Left lobe of liver (tissue), 2 donors: ENCODE measurements around the gene THRSP. TPM values are rescaled to one million over a fixed set of nuclear protein-coding genes. Genes with fewer than 3 reads are reported as not detected.
"Not testable (repeated sequence)": the region's sequence is repeated elsewhere in the genome, so short reads cannot be mapped to it uniquely, and the experiment has no call there.

Experiments
- ATAC-seq: fragments of 200-7000 bp; cut with Tn5 transposase; one replicate; pipeline ENCODE4 v1.9.1; 2020; ENCODE audit warnings: mild to moderate bottlenecking, moderate library complexity
- DNase-seq: peaks from one replicate; pipeline ENCODE4 v3.0.0-alpha.2; 2020; ENCODE audit warnings: low spot score
- total RNA-seq: library from RNA; stranded (reverse); gene quantifications from one replicate; pipeline ENCODE4 v1.2.1, GENCODE V29; 2021
- donor health status: DM: no; HTN: no; CAD: no; lungs with moderate emphysema.
- donor health status: DM: no; HTN: yes; CAD: no.

Gene THRSP, protein sequence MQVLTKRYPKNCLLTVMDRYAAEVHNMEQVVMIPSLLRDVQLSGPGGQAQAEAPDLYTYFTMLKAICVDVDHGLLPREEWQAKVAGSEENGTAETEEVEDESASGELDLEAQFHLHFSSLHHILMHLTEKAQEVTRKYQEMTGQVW
- 48.6 TPM for total RNA-seq

DNA sequence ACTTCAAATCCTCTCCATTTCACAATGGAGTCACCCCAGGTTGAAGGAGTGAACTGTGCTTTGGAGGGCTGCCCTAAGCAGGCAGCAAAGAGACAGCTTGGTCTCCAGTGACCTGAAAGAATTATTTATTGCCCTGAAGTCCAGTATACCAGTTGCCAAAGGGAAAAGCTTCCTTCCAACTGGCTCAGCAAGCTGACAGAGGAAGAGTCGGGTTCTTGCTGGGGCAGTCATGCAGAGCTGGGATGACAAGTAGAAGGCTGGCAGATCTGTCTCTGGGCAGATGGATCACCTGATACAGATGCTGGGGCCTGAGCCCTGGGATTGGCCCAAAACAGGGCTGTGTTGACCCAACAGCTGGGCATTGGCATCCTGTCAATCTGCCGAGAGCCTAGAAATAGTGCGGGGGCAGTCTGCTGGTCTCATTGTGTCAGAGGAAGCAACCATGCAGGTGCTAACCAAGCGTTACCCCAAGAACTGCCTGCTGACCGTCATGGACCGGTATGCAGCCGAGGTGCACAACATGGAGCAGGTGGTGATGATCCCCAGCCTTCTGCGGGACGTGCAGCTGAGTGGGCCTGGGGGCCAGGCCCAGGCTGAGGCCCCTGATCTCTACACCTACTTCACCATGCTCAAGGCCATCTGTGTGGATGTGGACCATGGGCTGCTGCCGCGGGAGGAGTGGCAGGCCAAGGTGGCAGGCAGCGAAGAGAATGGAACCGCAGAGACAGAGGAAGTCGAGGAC lies at the start of gene THRSP:
Gene THRSP (plus strand): TSS at position 422 of the 742 bp plus-strand sequence. CDS start 21 bp downstream, at position 443.
- peak; percentile 64 for ATAC-seq
- DNase-seq, result peak; percentile 94

DNA sequence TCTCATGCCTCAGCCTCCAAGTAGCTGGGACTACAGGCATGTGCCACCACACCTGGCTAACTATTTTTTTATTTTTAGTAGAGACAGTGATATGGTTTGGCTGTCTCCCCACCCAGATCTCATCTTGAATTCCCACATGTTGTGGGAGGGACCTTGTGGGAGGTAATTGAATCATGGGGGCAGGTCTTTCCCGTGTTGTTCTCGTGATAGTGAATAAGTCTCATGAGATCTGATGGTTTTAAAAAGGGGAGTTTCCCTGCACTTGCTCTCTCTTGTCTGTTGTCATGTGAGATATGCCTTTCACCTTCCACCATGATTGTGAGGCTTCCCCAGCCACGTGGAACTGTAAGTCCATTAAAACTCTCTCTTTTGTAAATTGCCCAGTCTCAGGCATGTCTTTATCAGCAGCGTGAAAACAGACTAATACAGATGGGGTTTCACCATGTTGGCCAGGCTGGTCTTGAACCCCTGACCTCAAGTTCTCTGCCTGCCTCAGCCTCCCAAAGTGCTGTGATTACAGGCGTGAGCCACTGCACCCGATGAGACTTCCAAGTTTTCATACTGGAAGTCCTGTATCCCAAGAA lies 48.6 kb upstream of the THRSP start:
- not testable (repeated sequence) for ATAC-seq, DNase-seq

DNA sequence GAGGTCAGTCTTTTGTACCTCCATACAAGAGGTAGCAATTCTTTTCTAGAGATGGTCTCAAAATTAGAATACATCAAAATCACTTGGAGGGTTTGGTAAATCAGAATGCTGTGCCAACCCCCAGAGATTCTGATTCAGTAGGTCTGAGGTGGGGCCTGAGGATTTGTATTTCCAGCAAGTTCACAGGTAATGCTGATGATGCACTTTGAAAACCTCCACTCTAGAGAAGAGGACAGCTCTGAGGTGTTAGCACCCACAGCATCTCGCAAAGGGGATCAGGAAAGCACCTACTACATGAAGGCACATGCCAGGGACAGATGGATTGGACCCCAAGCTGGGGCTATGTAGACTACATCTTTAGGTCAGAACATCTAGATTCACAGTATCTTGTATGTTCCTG lies 47.8 kb upstream of the THRSP start:
- DNase-seq (no peak), ATAC-seq (no peak)

DNA sequence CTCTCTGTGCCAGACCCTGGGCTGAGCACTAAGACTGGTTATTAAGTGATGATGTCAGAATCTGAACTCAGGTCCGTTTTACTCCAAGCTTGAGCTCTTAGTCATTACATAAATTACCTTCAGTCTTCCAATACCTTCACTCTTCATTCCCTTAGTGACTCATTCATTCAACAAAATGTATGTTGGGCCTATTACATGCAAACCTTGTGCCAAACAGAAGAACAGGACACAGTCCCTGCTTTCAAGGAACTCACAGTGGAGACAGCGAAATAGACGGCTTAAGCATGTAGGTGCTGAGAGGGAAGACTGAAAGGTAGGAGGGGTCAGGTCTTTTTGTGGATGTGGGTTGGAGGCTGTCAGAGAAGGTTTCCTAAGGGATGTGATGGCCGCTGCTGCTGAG lies 43.9 kb upstream of the THRSP start:
- DNase-seq, result no peak
- no peak for ATAC-seq

DNA sequence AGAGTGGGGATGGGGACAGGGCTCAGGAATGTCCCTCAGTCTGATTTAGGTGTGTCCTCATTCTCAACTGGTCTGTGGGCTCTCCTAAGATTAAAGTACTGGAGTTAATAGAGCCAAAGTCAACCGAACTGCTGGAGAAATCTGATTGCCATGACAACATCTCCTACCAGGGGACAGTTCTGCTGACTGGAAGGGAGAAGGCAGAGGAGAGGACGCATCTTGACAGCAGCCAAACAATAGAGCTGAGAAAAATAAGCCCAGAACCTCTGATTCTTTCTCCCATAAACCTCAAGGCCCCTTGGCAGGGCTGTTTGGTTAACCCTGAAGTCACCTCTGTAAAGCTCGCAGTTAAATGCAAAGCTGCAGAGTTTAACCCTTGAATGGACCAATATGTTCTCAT lies 43.4 kb upstream of the THRSP start:
- no peak for ATAC-seq
- no peak for DNase-seq

DNA sequence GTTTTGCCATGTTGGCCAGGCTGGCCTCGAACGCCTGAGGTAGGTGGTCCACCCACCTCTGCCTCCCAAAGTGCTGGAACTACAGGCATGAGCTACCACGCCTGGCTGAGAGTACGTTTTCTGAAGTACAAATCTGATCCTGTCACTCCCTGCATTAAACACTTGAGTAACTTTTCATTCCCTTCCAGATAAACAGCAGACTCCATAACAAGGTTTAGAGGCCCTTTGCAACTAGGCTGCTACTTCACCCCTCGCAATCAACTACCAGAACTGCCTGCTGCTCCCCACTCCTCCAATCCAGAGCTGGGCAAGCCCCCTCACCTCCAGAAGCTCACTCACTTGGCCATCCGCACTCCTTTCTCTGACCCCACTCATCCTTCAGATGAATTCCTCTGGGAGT lies 42.0 kb upstream of the THRSP start:
- no peak for ATAC-seq
- DNase-seq, result no peak

DNA sequence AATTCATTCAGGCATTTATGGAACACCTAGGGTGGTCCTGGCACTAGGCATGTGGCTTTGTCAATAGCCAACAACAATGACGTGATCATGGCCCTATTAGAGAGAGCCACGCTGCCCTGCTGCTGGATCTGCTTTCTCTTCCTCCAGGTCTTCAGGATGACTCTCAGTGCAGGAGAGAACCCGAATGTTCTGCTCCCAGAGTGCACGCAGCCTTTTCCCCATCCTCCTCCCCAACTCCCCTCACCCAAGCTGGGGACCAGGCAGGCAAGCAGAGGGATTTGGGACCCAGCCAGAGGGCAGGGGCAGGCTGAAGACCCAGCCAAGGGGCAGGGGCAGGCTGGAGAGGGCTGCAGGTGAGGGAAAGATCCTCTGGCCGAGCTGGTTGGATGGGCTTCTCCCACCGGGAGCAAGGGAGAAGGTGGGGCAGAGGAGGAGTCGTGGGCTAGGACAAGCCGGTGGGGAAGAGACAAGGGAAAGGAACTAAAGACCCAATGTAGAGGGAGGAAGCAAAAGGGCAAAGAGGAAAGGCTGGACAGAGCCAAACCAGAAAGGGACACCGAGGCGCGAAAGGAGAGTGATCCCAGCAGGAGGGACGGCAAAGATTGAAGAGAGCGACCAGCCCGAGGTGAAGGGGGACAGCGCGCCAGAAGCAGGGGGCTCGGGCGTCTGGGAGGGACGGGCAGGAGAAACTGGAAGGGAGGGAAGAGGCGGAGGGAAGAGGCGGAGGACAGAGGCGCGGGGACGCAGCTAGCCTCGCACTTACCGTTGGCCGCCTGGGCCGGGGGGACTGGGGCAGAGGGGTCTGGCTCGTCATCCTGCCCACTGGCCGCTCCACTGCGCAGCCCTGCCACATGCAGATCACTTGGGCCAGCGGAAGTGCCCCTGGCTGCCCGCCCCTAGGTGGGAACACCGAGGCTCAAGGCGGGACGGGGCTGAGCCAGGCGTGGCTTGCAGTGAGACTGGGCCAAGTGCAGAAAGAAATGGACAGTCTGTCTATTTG lies 41.0 kb upstream of the THRSP start, which contains the start of gene KCTD14:
Gene KCTD14 (minus strand): TSS at position 880 of the 1,000 bp plus-strand sequence. CDS start 27 bp downstream, at position 853.
- ATAC-seq, result peak; percentile 95
- DNase-seq, result peak; percentile 74

DNA sequence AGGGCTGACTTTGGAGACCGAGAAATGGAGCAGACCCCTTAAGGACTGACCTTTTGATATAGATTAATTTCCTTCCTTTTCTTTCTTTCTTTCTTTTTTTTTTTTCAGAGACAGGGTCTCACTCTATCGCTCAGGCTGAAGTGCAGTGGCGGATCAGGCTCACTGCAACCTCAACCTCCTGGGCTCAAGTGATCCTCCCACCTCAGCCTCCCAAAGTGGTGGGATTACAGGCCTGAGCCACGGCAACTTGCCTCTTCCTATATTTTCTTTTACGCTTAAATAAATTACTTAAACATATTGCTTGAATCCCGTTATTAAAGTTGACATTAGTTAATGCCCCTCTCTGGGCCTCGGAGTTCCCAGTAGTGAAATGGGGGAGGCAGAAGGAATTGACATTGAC lies 40.2 kb upstream of the THRSP start:
- no peak for DNase-seq
- peak; percentile 6 for ATAC-seq

DNA sequence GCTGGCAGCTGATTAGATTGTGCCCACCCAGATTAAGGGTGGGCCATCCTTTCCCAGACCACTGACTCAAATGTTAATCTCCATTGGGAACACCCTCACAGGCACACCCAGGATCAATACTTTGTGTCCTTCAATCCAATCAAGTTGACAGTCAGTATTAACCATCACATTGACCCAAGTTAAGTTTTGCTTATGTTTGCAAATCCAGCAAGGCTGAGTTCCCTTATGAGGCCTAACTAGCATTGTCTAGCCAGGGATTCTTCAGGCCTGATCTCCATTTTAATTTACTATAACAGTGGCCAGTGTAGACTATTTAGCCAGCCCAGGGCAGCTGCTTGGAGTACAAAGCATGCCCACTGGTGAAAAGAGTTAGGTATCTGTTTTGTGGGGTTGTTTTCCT lies 38.3 kb upstream of the THRSP start:
- no peak for DNase-seq
- ATAC-seq, result no peak

DNA sequence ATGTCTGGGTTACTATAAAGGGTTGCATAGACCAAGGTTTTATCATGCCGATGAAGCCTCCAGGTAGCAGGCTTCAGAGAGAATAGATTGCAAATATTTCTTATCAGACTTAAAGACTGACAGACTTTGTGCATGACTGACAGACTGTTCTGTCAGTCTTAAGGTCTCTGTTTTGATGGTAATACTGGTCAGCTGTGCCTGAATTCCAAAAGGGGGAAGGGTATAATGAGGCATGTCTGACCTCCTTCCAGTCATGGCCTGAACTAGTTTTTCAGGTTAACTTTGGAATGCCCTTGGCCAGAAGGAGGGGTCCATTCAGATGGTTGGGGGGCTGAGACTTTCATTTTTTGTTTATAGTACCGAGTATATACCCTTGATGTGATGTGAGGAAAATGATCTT lies 35.9 kb upstream of the THRSP start:
- ATAC-seq (no peak), DNase-seq (no peak)

DNA sequence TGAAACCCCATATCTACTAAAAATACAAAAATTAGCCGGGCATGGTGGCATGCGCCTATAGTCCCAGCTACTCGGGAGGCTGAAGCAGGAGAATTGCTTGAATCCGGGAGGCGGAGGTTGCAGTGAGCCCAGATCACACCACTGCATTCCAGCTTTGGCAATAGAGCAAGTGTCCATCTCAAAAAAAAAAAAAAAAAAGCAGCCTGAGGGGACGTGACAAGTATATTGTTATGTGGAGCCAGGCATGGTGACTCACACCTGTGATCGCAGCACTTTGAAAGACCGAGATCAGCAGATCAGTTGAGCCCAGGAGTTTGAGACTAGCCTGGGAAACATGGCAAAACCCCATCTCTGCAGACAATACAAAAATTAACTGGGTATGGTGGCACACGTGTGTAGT lies 35.2 kb upstream of the THRSP start:
- ATAC-seq, DNase-seq: not testable (repeated sequence)

DNA sequence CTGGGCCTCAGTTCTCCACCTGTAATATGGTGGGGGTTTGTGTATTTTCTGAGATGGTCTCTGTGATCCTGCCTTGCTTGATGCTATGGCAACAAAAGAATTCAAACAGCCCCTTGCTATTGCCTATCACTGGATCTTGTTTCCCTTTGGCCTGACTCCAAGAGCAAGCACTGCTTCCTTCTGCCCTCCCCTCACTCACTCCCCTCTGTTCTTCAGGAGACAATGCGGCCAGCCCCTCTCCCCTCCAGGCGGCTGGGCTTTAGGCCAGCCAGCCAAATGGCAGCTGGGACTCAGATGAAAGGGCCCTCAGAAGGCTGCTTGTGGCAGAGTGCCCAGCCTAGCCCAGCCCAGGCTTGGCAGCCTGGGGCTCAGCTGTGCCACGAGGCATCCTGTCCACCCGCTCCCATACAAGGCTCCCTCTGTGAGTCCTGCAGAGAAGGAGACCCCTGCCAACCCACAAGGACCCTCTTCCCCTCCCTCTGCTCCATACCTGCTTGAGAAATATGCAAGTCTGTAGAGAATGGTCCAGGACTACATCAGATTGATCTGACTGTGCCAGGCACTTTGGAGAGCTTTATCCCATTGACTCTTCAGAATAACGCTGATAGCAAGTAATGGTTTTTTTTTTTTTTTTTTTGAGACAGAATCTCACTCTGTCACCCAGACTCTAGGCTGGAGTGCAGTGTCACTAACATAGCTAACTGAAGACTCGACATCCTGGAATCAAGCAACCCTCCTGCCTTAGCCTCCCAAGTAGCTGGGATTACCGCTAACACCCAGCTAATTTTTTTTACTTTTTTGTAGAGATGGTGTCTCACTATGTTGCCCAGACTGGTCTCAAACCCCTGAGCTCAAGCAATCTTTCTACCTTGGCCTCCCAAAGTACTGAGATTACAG lies 33.0 kb upstream of the THRSP start:
- ATAC-seq (peak; percentile 93), DNase-seq (peak; percentile 66)

DNA sequence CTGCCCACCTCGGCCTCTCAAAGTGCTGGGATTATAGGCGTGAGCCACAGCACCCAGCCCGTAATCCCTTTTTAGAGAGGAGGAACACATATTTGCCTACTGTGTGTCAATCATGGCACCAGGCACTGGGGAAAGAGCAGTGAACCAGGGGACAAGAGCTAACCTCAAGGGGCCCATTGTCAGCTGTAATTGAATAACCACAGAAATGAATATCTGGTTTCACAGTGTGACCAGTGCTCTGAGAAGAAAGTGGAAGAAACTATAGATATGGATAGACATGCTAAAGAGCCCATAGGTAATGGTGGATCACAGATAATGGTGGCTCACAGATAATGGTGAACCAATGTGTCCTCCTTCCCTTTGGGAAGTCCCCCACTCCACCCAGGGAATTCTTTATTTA lies 32.0 kb upstream of the THRSP start:
- DNase-seq (no peak), ATAC-seq (no peak)

DNA sequence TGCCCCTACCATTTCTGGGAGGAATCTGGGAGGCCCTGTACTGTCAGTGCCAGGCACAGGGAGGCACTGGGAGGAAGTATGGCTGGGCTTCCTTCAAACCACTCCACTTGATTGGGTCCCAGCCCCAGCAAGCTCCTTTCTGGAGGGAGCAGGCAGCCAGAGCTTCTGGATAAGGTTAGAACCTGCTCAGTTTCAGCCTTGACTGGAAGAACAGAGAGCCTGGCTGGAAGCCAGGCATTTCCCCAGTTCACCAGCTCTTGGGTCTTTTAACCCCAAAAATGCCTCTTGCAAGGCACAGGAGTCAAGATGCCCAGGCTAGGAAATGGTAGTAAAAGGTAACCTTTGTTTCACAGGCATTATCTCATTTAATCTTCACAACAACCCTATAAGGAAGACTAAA lies 31.6 kb upstream of the THRSP start:
- no peak for DNase-seq
- no peak for ATAC-seq

DNA sequence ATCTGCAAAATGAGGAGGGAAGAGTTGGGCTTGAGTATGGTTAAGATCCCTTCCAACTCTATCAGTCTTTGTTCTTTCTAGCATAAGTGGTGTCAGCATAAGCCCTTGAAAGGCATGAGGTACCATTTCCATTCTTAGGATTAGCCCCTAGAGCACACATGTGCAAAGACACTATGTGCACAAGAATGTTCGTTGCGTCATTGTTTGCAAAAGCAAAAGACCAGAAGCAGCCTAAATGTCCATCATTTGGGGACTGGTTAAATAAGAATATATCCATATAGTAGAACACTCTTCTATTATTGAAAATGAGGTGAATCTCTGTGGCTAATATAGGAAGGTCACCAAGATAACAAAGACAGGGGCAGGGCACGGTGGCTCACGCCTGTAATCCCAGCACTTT lies 30.6 kb upstream of the THRSP start:
- DNase-seq, result no peak
- ATAC-seq, result no peak

DNA sequence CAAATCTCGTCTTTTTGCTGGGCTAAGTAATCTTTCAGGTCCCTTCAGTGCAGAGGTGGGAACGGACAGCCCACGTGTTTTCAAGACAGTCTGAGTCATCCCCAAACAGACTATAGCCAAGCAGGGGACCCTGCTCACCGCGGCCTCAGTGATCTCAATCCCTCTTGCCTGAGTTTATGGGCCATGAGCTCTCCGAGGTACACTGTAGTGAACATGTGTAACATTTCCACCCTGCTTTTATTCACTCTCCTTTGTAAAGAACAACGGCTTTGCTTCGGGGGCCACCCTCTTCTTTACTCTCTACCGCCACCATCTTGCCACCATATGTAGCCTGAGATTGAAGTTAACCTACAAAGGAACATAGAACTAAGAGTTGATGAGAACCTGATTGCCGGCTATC lies 29.0 kb upstream of the THRSP start:
- no peak for DNase-seq
- no peak for ATAC-seq

DNA sequence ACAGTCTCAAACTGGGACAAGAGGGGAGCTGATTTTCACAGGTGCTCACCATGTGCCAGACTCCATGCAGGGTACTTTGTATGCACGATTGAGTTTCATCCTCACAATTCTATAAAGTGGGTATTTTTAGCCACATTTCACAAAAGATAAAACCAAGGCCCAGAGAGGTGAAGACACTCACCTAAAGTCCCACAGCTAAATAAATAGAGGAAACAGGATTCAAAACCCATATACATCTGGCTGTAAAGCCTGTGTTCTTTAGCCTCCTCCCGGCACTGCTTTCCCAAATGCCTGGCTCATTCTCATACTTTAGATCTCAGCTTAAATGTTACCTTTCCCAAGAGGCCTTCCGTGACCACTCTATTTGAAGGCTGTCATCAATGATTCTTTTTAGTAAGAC lies 27.3 kb upstream of the THRSP start:
- DNase-seq (no peak), ATAC-seq (no peak)

DNA sequence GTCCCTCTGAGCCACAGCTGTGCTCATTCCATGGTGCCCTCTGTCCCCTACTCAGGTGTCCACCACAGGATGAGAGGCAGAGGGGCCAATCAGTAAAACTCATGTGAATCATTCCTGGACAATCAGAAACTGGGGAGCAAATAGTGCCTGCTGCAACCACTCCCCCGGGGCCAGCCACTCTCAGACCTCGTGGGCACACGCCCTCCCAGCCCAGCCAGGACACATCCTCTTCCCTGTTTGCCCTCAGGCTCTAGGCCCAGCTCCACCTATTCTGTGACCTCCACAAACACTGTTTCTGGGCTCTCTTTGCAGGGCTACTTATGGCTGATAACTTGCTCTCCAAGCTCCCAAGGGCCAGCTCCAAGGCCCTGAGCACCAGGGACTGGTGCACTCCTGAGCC lies 26.6 kb upstream of the THRSP start:
- peak; percentile 90 for DNase-seq

DNA sequence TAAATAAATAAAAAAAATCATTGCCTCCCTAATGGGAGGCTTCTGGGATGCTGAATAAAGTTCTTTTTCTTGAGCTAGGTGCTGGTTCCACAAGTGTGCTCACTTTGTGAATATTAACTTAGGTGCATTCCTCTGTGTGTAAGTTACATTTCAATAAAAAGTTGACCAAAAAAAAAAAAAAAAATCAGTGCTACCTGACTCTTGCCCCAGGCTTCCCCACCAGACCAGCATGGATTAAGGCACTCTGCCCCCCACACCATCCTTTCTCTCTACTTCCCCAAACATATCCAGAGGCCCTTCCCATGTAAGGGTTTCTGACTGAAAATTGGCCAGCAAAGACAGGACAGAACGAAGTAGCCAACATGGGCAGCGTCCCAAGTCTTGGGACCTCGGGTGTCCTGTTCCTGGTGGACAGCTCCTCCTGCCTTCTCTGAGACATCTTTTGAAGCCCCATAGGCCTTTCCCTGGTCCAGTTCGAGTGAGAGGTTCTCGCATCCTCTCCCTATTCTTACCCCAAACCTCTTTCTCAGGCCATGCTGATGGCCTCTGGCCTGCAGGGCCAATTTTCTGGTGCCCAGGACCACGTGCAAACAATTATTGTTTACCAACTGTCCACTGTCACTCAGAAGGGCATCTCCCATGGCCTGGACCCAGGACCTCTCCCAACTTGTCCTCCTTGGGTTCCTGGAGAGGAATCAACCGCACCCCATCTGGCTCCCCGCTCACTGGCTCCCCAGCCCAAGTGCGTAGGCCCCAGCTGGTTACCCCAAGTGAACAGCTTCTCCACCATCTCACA lies 25.6 kb upstream of the THRSP start:
- ATAC-seq (peak; percentile 65), DNase-seq (peak; percentile 67)

More for the DNA sequence above, 26.6 kb upstream of the THRSP start:
- ATAC-seq, result peak; percentile 88
